Right lobe of liver (tissue), 4 donors: ENCODE data around the gene SELENOI.

Source experiments
- POLR2A ChIP-seq: fragments of 450-650 bp; IDR thresholded peaks from one replicate; pipeline ENCODE4 v1.6.1; 2017; ENCODE audit warnings: antibody characterized with exemption, mild to moderate bottlenecking
- TF ChIP-seq, protein P1 (sequence below), 4 donors: fragments of 200-600 bp in 3 of 4; fragments of 450-650 bp in 1 of 4; IDR thresholded peaks; one replicate each; pipeline versions ENCODE4 v1.5.1 to v1.8.0; 2016 to 2022; ENCODE audit warnings: antibody characterized with exemption in 4 of 4, mild to moderate bottlenecking in 2 of 4
- donor health status: DM: no; HTN: no; CAD: no.
- donor health status: DM: no; HTN: no; CAD: no.
- donor health status: DM: no; HTN: yes; CAD: no.

DNA sequence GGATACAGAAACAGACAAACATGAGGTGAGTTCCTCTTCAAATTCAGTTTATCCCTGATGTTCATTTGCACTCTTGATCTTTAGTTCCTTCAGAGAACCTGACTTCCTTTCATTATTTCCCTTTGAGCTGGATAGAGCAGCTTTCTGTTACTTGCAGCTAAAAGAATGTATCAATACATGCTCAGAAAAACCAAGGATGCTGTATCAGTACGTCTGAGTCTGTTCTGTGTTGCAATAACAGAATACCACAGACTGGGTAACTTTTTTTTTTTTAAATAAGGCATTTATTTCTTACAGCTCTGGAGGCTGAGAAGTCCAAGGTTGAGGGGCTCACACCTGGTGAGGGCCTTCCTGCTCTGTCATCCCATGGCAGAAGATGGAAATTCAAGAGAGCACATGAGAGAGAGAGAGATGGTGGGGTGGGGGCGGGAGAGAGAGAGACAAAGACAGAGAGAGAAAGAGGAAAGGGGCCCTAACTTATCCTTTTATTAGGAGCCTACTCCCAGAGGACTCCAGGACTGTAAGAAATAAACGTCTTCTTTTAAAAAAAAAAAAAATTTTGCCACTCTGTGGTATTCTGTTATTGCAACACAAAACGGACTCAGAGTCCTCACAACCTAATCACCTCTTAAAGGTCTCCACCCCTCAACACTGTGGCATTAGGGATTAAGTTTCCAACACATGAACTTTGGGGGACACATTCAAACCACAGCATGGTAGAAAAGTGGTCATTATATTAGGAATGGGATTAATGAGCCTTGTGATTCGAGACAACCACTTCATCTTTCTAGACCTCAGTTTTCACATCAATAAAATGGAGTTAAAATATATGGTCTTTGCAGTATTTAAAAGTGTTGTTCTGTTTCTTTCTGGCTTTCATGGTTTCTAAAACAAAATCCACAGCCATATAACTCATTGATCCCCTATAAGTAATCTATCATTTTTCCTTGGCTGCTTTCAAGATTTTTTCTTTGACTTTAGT is 18.4 kb upstream of the SELENOI start:
- TF ChIP-seq, protein P1, sequence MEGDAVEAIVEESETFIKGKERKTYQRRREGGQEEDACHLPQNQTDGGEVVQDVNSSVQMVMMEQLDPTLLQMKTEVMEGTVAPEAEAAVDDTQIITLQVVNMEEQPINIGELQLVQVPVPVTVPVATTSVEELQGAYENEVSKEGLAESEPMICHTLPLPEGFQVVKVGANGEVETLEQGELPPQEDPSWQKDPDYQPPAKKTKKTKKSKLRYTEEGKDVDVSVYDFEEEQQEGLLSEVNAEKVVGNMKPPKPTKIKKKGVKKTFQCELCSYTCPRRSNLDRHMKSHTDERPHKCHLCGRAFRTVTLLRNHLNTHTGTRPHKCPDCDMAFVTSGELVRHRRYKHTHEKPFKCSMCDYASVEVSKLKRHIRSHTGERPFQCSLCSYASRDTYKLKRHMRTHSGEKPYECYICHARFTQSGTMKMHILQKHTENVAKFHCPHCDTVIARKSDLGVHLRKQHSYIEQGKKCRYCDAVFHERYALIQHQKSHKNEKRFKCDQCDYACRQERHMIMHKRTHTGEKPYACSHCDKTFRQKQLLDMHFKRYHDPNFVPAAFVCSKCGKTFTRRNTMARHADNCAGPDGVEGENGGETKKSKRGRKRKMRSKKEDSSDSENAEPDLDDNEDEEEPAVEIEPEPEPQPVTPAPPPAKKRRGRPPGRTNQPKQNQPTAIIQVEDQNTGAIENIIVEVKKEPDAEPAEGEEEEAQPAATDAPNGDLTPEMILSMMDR (IDR thresholded peaks at IDR 0.05) = no peak
- no peak for TF ChIP-seq POLR2A
